GM12801 (cell line): ENCODE measurements around the gene SIRPA.

Experiments
- CTCF ChIP-seq: IDR thresholded peaks from one replicate; pipeline ENCODE4 v1.5.1; 2011; ENCODE audit warnings: control low read depth; ENCODE audit not compliant: insufficient read length; ENCODE audit errors: extremely low read depth

SIRPA gene

GRCh38 chr20:1959156-1959555 lies 63.9 kb downstream of the SIRPA start:
- no peak for TF ChIP-seq CTCF

- no peak for TF ChIP-seq CTCF
Measured at GRCh38 chr20:1961374-1961773, 66.2 kb downstream of the SIRPA start.

DNA sequence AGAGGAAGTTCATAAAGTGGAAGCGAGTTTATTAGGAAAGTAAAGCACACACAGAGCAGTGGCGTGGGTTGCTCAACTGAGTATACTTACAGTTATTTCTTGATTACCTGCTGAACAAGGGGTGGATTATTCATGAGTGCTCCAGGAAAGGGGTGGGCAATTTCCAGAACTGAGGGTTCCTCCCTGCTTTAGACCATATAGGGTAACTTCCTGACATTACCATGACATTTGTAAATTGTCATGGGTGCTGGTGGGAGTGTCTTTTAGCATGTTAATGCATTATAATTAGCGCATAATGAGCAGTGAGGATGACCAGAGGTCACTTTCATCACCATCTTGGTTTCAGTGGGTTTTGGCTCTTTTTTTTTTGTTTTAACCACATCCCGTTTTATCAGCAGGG lies 68.9 kb downstream of the SIRPA start:
- TF ChIP-seq CTCF: no peak

GRCh38 chr20:1964659-1965405 lies 69.6 kb downstream of the SIRPA start:
- no peak for TF ChIP-seq CTCF

DNA sequence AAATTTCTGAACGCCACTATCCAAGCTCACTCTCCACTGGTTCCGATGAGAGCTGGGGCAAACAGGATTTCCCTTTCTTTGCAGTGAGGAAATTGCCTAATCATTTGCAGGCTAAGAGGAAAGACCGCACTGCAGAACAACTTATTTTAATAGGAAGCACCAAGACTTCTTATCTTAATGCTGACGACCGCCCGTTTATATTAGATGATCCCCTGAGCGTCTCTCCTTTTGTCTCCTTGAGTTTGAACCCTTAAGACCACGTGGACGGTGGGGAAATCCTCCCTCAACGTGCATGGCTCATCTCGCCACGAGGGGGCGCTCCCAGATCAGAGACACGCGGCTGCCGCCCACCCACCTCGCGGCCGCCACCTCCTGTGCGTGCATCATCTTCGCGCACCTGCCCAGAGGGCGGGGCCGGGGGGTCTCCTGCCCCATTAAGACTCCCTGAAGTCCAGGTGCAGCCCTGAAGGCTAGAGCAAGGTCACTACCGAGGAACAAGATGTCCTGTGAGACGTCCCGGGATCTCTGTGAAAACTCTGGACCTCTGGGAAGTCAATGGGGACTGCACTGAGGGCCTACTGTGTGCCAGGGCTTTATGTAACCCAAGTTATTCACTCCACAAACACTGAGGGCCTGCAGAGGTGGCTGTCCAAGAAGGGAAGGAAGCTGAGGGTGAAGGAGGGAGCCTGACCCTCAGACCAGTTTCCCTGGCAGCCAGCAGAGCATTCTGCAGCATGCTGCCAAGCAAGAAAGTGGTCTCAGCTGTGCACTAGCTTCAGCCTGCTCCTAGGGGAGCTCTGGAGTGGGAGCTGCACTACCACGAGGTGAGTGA lies 70.5 kb downstream of the SIRPA start:
- TF ChIP-seq CTCF: no peak

GRCh38 chr20:1968964-1969363 lies 73.8 kb downstream of the SIRPA start:
- no peak for TF ChIP-seq CTCF

- TF ChIP-seq CTCF: no peak
Measured at GRCh38 chr20:1971893-1972586, 76.8 kb downstream of the SIRPA start.
